ENCODE data around the gene ECT2L.

Gene ECT2L

DNA sequence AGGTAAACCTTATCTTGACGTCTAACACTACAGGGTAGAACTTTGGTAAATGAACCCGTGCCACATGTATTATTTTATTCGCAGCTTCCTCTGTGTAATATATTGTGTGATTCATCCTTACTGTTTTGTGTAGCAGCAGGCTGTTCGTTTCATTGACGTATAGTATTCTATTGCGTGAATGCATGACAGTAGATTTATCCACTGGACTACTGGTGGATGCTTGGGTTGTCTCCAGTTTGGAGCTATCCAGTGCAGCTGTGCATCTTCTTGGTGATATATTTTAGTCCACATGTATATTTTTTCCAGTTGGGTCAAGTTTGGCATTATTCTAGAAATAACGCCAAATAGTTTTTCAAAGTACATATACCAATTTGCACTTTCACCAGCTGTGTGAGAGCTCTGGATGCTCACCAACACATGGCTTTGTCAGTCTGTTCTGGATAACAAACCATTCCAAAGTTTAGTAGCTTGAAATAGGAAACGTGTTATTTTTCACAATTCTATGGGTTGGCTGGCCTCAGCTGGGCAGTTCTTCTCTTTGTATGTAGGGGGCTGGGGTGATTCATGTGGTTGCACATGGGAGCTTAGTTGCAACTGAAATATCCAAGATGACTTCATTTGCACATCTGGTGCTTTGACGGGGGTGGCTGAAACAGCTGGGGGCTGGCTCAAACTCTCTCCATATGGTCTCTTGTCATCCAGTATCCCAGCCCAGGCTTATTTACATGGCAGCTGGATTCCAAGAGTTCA lies 9.3 kb downstream of the ECT2L start:
- no peak for DNase-seq (ENCODE audit: low read depth)

- DNase-seq (ENCODE audit: low read depth): no peak
These were observed 11.0 kb downstream of the ECT2L start for GRCh38 chr6:138806889-138807288.

DNA sequence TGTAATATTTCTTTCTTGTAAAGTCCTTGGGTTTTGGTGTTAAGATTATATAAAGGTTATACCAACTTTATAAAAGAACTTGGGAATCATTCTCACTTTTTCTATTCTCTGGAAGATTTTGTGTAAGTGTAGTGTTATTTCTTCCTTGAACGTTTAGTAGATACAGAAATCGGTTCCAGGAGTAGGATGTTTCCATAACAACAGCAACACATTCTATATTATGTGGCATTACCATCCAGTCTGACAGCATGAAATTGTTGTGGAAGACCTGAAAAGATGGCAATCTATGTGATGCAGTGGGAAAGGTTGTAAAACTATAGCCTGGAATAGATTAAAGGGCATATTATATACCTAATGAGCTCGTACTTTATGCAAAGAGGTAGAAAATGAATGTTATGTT lies 13.8 kb downstream of the ECT2L start:
- no peak for DNase-seq (ENCODE audit: low read depth)

GRCh38 chr6:138811866-138812265 lies 16.0 kb downstream of the ECT2L start:
- no peak for DNase-seq (ENCODE audit: low read depth)

GRCh38 chr6:138814179-138814834 lies 18.4 kb downstream of the ECT2L start:
- no peak for DNase-seq (ENCODE audit: low read depth)

GRCh38 chr6:138815221-138815620 lies 19.3 kb downstream of the ECT2L start:
- no peak for DNase-seq (ENCODE audit: low read depth)

- no peak for DNase-seq (ENCODE audit: low read depth)
These were observed 20.1 kb downstream of the ECT2L start for GRCh38 chr6:138815797-138816528.

GRCh38 chr6:138817799-138818198 lies 21.9 kb downstream of the ECT2L start:
- DNase-seq (ENCODE audit: low read depth): no peak

DNA sequence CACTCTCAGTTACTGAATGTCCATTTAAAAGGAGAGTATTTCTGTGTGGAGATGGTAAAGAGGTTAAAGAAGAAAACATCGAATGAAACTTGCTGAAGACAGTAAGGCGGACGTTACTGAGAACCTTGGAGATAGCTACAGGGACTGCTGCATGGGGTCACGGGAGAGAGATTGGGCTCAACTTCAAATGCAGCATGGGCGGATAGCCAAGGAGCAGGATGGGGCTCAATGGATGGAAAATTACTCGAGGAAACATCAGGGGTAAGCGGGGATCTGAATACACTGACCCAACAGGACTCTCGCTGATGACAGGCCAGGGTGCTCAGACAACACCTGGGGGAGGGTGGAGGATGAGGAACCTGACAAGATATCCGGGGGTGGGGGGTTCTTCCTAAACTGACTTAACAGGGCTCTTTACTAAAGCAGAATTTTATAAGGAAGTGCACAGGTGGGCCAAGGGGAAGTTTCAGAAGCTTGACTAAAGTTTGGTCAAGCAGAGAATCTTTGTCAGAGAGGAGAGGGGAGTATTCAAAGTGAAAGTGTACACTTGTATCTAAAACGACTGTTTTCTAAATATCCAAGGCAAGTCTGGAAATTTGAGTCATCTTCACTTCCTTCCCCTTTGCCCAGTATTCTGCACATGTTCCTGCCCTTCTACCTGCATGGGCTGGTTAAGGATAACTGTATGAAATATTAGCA lies 22.8 kb downstream of the ECT2L start:
- no peak for DNase-seq (ENCODE audit: low read depth)

GRCh38 chr6:138821519-138821918 lies 25.6 kb downstream of the ECT2L start:
- DNase-seq (ENCODE audit: low read depth): no peak

GRCh38 chr6:138824482-138825144 lies 28.7 kb downstream of the ECT2L start:
- no peak for DNase-seq (ENCODE audit: low read depth)

DNA sequence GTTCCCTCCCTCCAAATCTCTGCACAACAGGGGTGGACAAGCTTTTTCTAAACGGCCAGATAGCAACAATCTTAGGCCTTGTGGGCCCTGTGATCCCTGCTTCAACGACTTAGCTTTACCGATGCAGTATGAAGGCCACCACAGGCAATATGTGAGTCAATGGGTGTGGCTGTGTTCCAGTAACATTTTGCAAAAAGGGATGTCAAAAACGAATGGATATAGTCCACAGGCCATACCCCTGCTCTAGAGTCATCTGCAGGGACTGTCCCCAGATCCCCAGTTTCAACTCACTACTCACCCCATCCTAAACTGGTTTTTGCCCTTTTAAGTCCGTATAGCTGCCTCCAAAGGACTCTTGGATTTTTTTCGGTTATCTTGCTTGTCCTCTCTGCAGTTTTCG lies 34.4 kb downstream of the ECT2L start:
- DNase-seq (ENCODE audit: low read depth): no peak

DNA sequence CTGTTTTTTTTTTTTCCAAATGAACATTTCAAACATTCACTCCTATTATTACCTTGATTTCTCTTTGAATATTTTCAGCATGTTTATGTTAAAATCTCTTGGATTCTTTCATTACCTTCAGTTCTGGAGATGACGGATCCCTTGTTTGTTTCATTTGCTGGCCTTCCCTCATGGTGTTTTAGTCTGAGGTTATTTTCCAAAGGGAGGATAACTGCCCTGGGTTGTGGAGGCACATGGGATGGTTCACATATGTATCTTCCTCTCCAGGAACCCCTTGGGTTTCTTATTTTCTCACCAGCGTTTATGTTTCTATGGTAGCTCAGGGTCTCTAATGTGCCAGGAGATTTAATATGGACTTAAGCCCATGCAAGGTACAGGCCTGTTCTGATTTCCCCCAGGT lies 36.3 kb downstream of the ECT2L start:
- no peak for DNase-seq (ENCODE audit: low read depth)

DNA sequence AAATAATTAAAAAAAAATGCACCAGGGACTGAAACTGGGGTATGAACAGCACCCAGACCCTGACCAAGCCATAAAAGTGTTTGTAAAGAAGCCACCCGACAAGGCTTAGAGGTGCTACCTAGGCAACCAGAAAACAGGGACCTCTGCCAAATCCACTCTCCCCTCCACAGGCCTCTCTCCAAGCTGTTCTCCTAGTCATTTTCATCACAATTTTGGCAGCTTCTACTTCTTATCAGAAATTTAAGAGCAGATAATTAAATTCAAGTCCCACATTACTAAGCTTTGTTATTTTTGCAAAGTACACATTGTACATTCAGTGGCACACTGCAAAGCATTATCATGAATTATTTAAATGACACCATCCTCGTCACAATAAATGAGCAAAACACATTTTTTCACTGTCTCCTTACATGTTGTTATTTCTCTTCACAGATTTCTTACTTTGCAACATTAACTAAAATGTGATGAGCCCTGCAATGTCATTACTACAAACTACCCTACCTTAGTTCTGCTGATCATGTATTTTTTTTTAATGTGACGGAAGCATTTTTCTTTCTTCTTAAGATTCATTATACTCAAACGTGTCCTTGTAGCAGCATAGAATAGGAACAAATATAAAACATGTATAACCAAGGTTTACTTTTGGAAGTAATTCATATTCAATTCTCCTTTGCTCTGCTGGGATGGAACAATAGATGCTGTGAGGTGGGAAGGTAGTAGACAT lies 38.1 kb downstream of the ECT2L start:
- DNase-seq (ENCODE audit: low read depth): no peak

GRCh38 chr6:138837246-138837645 lies 41.4 kb downstream of the ECT2L start:
- no peak for DNase-seq (ENCODE audit: low read depth)

DNA sequence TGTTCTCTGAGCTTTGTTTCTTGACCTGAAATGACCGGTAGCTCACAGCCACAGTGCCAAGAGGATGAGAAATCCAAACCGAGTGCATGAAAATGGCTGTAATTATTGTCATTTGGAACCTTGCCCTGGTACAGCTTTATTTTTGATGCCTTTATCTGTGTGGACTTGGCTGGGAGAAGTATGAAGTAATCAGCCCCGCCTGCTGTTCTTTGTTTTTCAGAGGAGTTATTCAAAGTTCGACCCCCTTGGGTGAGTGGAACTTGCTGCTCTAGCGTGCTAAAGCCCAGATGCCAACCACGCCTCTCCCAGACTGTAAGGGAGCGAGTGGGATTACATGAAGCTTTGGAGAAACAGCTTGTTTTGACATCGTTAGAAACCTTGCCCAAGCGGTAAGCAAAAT lies 48.3 kb downstream of the ECT2L start:
- DNase-seq (ENCODE audit: low read depth): no peak

- DNase-seq (ENCODE audit: low read depth): no peak
These were observed 52.0 kb downstream of the ECT2L start for GRCh38 chr6:138847884-138848283.

GRCh38 chr6:138848461-138848860 lies 52.6 kb downstream of the ECT2L start:
- no peak for DNase-seq (ENCODE audit: low read depth)

GRCh38 chr6:138849791-138850190 lies 53.9 kb downstream of the ECT2L start:
- no peak for DNase-seq (ENCODE audit: low read depth)

GRCh38 chr6:138856654-138857053 lies 60.8 kb downstream of the ECT2L start:
- DNase-seq (ENCODE audit: low read depth): no peak

GRCh38 chr6:138857775-138858174 lies 61.9 kb downstream of the ECT2L start:
- no peak for DNase-seq (ENCODE audit: low read depth)

All from stimulated activated CD8-positive, alpha-beta memory T cell treated with anti-CD3 and anti-CD28 coated beads, Interleukin-15, amount 100 ng/mL, for 1 hour (primary cell).